Breast epithelium (tissue), 4 donors: ENCODE results near the gene SLC10A3. TPM values are rescaled to one million over a fixed set of nuclear protein-coding genes. Genes with fewer than 3 reads are reported as not detected.

ENCODE experiments used
- DNase-seq, 2 donors: peaks; one replicate each; pipeline ENCODE4 v3.0.0-alpha.2; 2019; ENCODE audit warnings: low spot score in 2 of 2
- H3K27ac ChIP-seq, 2 donors: fragments of 200-600 bp; sonication (generic) in 1 of 2; one replicate each; pipeline ENCODE4 v1.5.1; 2016 to 2019; ENCODE audit warnings: mild to moderate bottlenecking in 1 of 2
- H3K27me3 ChIP-seq, 2 donors: fragments of 200-600 bp; sonication (generic) in 1 of 2; one replicate each; pipeline versions ENCODE4 v1.5.1 to v1.6.0; 2017 to 2019; ENCODE audit warnings: control low read depth in 1 of 2, mild to moderate bottlenecking in 1 of 2
- H3K36me3 ChIP-seq: fragments of 200-600 bp; one replicate; pipeline ENCODE4 v1.5.1; 2019
- H3K4me1 ChIP-seq, 2 donors: fragments of 200-600 bp; sonication (generic); one replicate each; pipeline ENCODE4 v1.5.1; 2016 to 2019; ENCODE audit warnings: control low read depth in 1 of 2
- H3K4me3 ChIP-seq, 3 donors: fragments of 200-600 bp; sonication (generic); 1 replicate in 2 of 3; 2 replicates in 1 of 3; pipeline ENCODE4 v1.5.1; 2016 to 2019; ENCODE audit warnings: mild to moderate bottlenecking in 3 of 3, moderate library complexity in 2 of 3
- H3K9me3 ChIP-seq, 2 donors: fragments of 200-600 bp; sonication (generic) in 1 of 2; one replicate each; pipeline ENCODE4 v1.5.1; 2016 to 2019; ENCODE audit warnings: control low read depth in 1 of 2
- POLR2A ChIP-seq: fragments of 450-650 bp; IDR thresholded peaks from one replicate; pipeline ENCODE4 v1.6.1; 2016; ENCODE audit warnings: antibody characterized with exemption, mild to moderate bottlenecking, moderate library complexity
- POLR2AphosphoS5 ChIP-seq, 3 donors: sonication (generic); formaldehyde crosslinking; IDR thresholded peaks; one replicate each; pipeline ENCODE4 v1.6.1; 2017; ENCODE audit warnings: antibody characterized with exemption in 3 of 3
- intact Hi-C: fragments of 100-400 bp; cut with DNase I; formaldehyde crosslinking; loops from one replicate; pipeline ENCODE4 v1.15.1; 2023; ENCODE audit warnings: low total_unique reads
- total RNA-seq, 3 donors: library from RNA; depleted of rRNA; stranded (reverse); fragments of >200 nt; gene quantifications; one replicate each; pipeline ENCODE4 v1.1.0, GENCODE V29; 2016
- TF ChIP-seq, protein P1 (sequence below), 3 donors: fragments of 450-650 bp; IDR thresholded peaks; one replicate each; pipeline ENCODE4 v1.5.1; 2016 to 2017; ENCODE audit warnings: antibody characterized with exemption in 3 of 3, mild to moderate bottlenecking in 3 of 3, moderate library complexity in 3 of 3

SLC10A3 gene
- total RNA-seq, 3 donors from 2014 or later: 17.0 to 24.0 (median 19.5) TPM

DNA sequence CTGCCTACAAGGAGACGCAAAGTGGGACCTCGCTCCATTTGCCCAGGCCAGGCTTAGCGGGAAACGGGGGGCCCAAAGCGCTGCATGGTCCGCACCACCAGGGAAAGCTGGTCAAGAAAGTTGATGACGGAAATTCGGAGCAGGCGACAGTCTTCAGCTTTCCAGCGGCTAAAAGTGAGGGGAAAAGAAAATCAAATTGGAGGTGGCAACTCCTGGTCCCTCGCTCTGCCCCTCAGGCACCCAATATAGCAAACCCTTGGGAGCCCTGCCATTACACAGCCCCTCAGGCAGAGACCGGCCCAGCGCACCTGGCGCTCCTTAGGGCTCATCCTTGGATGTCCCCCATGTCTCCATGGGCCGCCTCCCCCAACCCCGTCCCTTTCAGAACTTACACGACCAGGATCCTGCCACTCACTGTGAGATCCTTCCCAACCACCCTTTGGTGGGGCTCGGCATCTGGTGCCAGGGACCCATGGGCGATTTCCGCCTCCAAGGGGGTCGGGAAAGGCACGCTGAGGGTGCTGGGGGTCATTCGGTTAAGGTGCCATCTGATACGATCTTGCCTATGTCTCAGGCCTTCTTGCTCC is 12.4 kb downstream of the SLC10A3 start:
- H3K4me3 ChIP-seq: peak overlapping the region; percentile 44 to 72 (median 48)
- intact Hi-C loops: no loop called here
- DNase-seq: no peak
- H3K36me3 ChIP-seq: no peaks in the 10 kb centered on the region
- no peaks in the 10 kb centered on the region for H3K4me1 ChIP-seq
- no peaks in the 10 kb centered on the region for H3K9me3 ChIP-seq
- peak overlapping the region; percentile 48 to 82 for H3K27ac ChIP-seq
- H3K27me3 ChIP-seq: peaks cover 0 to 21% of the 10 kb centered on the region in 2 donors
- TF ChIP-seq POLR2A: no peak
- no peak for TF ChIP-seq POLR2AphosphoS5 (IDR thresholded peaks at IDR 0.05)
- TF ChIP-seq, protein P1, sequence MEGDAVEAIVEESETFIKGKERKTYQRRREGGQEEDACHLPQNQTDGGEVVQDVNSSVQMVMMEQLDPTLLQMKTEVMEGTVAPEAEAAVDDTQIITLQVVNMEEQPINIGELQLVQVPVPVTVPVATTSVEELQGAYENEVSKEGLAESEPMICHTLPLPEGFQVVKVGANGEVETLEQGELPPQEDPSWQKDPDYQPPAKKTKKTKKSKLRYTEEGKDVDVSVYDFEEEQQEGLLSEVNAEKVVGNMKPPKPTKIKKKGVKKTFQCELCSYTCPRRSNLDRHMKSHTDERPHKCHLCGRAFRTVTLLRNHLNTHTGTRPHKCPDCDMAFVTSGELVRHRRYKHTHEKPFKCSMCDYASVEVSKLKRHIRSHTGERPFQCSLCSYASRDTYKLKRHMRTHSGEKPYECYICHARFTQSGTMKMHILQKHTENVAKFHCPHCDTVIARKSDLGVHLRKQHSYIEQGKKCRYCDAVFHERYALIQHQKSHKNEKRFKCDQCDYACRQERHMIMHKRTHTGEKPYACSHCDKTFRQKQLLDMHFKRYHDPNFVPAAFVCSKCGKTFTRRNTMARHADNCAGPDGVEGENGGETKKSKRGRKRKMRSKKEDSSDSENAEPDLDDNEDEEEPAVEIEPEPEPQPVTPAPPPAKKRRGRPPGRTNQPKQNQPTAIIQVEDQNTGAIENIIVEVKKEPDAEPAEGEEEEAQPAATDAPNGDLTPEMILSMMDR (IDR thresholded peaks at IDR 0.05): no peak

DNA sequence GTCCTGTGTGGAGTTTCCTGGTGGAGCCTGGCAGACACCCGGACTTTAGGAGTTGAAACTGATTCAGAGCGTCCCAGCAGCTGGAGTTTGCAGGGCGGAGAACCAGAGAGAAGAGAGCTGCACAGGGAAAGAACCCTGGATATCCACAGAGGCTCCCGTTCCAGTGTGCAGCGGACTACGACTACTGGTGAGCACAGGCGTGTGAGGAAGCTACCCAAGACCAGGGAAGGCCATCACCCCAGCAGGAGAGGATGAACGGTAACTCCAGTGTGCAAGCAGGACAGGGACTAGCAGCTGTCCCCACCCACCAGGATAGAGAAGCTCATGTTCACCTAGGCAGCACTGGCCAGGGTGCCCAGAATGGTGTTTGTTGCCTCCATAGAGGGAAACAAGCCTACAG is 13.6 kb downstream of the SLC10A3 start:
- no peaks in the 10 kb centered on the region for H3K4me1 ChIP-seq
- TF ChIP-seq POLR2AphosphoS5 (IDR thresholded peaks at IDR 0.05) (no peak), POLR2A (no peak)
- TF ChIP-seq, protein P1 (IDR thresholded peaks at IDR 0.05): no peak
- H3K9me3 ChIP-seq: no peaks in the 10 kb centered on the region
- H3K27me3 ChIP-seq: peaks cover 0 to 19% of the 10 kb centered on the region in 2 donors
- H3K27ac ChIP-seq: no peak overlapping the region
- H3K4me3 ChIP-seq: no peak overlapping the region
- H3K36me3 ChIP-seq: no peaks in the 10 kb centered on the region
- intact Hi-C loops: no loop called here
- no peak for DNase-seq

- Histone ChIP-seq H3K9me3 (no peaks in the 10 kb centered on the region), H3K4me3 (no peak overlapping the region), H3K36me3 (no peaks in the 10 kb centered on the region), H3K4me1 (no peaks in the 10 kb centered on the region), H3K27ac (no peak overlapping the region), H3K27me3 (peaks cover 0 to 19% of the 10 kb centered on the region in 2 donors)
- intact Hi-C loops: no loop called here
- no peak for TF ChIP-seq POLR2A
- no peak for DNase-seq
Observed at GRCh38 chrX:154473683-154474082, 16.7 kb downstream of the SLC10A3 start.

DNA sequence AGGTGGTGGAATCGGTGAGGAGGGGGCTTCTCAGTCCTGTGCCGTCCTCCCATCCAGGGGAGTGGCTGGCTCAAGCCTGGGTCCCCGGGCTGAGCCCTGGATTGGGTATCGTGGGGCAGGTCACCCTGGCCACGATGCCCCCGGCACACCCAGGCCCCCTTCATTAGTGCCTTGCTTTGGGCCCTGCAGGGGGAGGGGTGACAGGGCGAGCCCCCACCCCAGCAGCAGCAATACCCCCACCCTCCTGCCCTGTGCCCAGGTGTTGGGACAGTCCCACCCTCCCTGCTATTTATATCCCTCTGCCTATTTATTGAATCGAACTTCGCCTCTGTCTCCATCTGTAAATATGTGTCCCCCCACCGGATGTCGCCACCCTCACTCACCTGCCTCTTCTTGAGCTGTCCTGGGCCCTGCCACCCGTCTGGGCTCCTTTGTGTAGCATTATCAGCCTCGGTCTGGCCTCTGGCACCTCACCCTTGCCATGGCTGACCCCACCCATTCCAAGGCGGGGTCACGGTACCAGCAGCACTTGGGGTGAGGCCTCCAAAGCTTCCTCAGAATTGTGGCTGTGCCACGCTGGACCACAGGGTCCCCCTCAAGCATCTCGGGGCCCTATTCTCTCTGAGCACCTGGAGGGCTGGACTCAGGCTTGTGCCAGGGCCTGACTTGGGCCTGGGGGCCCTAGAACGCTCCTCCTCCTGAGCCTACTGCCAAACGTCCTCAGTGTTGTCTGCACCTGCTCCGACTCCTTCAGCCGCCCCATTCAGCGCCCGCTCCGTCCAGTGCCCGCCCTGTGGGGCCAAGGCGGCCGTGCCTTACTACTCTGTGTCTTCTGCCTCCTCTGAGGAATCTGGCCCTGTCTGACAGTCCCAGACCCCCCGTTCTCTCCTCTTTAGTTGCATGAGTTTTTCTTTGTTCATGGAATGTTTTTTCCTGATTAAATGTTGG is 17.5 kb downstream of the SLC10A3 start:
- Histone ChIP-seq H3K27me3 (peaks cover 0 to 19% of the 10 kb centered on the region in 2 donors), H3K27ac (no peak overlapping the region), H3K36me3 (no peaks in the 10 kb centered on the region), H3K9me3 (no peaks in the 10 kb centered on the region), H3K4me1 (no peaks in the 10 kb centered on the region), H3K4me3 (no peak overlapping the region)
- DNase-seq: no peak
- intact Hi-C loops: no loop called here
- TF ChIP-seq, protein P1 (IDR thresholded peaks at IDR 0.05): no peak
- TF ChIP-seq POLR2AphosphoS5 (IDR thresholded peaks at IDR 0.05): no peak

DNA sequence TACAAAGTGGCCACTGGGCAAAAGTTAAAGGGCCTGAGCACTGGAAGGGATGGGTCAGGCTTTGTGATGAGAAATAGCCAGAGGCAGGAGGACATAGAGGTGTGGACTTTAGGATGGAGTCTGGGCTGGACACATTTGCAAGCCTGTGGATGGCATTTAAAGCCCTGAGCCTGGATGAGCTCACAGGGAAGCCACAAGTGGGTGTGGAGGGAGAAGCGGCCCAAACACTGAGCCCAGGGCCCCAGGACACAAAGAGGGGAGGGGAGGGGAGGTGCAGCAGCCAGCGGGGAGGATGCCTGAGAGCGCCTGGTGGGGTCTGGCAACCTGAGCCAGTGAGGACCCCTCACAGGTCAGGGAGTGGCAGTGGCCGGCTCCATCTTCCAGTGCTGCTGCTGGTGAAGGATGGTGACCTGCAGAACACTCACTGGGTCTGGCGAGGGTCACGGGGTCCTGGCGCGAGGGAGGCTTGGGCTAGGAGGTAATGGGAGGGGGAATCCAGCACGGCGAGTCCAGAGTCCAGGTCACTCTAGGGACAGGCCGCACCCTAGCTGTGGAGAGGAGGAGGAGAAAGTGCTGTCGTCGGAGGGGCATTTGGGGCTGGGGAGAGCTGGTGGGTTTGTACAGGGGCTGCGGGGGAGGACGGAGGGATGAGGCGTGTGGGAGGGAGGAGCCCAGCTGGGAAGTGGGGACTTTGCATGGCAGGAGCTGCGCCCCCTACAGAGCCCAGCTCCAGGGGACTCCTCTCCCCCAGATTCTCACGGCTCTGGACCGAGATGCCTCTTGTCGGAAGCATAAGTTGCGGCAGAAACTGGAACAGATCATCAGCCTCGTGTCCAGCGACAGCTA is 18.4 kb downstream of the SLC10A3 start:
- no peak overlapping the region for H3K27ac ChIP-seq
- DNase-seq: no peak
- H3K27me3 ChIP-seq: peaks cover 0 to 19% of the 10 kb centered on the region in 2 donors
- H3K4me1 ChIP-seq: no peaks in the 10 kb centered on the region
- no peak overlapping the region for H3K4me3 ChIP-seq
- TF ChIP-seq POLR2A (no peak), POLR2AphosphoS5 (IDR thresholded peaks at IDR 0.05) (no peak)
- TF ChIP-seq, protein P1 (IDR thresholded peaks at IDR 0.05): no peak
- no peaks in the 10 kb centered on the region for H3K36me3 ChIP-seq
- intact Hi-C loops: no loop called here
- H3K9me3 ChIP-seq: no peaks in the 10 kb centered on the region
